Smooth muscle cell (in vitro differentiated cells): Measurements from ENCODE around the gene RBL2. TPM values are rescaled to one million over a fixed set of nuclear protein-coding genes. Genes with fewer than 3 reads are reported as not detected.

ENCODE experiments used
- DNase-seq: peaks from one replicate; lab custom pipeline; 2025; ENCODE audit not compliant: unreplicated experiment; lab: John Stamatoyannopoulos, UW
- H2AFZ ChIP-seq: fragments of 200-600 bp; sonication (generic); 2 replicates; pipeline ENCODE4 v1.6.0; 2016; ENCODE audit warnings: antibody characterized with exemption, low read depth, mild to moderate bottlenecking
- H3F3A ChIP-seq: fragments of 200-600 bp; sonication (generic); 2 replicates; pipeline ENCODE4 v1.6.0; 2017; ENCODE audit warnings: antibody characterized with exemption, low read depth
- H3K27ac ChIP-seq: fragments of 200-600 bp; sonication (generic); 2 replicates; pipeline ENCODE4 v1.5.1; 2016; ENCODE audit warnings: low read depth, mild to moderate bottlenecking
- H3K27me3 ChIP-seq: fragments of 200-600 bp; sonication (generic); 2 replicates; pipeline ENCODE4 v1.6.1; 2016; ENCODE audit warnings: low read depth, mild to moderate bottlenecking
- H3K36me3 ChIP-seq: fragments of 200-600 bp; sonication (generic); 2 replicates; pipeline ENCODE4 v1.5.1; 2016; ENCODE audit warnings: low read depth
- H3K4me1 ChIP-seq: fragments of 200-600 bp; sonication (generic); 2 replicates; pipeline ENCODE4 v1.5.1; 2016; ENCODE audit warnings: low read depth
- H3K4me2 ChIP-seq: fragments of 200-600 bp; sonication (generic); 2 replicates; pipeline ENCODE4 v1.6.0; 2016; ENCODE audit warnings: mild to moderate bottlenecking
- H3K4me3 ChIP-seq: fragments of 200-600 bp; sonication (generic); 2 replicates; pipeline ENCODE4 v1.5.1; 2016; ENCODE audit warnings: mild to moderate bottlenecking
- H3K79me2 ChIP-seq: fragments of 200-600 bp; sonication (generic); 2 replicates; pipeline ENCODE4 v1.6.0; 2016; ENCODE audit warnings: low read depth, mild to moderate bottlenecking
- H3K9ac ChIP-seq: fragments of 200-600 bp; sonication (generic); 2 replicates; pipeline ENCODE4 v1.6.0; 2016; ENCODE audit warnings: low read depth
- H3K9me3 ChIP-seq: fragments of 200-600 bp; sonication (generic); replicated peaks from 2 replicates; pipeline ENCODE4 v1.5.1; 2016; ENCODE audit warnings: low read depth
- H4K20me1 ChIP-seq: fragments of 200-600 bp; sonication (generic); 2 replicates; pipeline ENCODE4 v1.6.0; 2016; ENCODE audit warnings: low read depth
- WGBS: methylation state at CpG from one replicate; pipeline ENCODE4 v1.1.7; 2016; ENCODE audit warnings: low lambda C conversion rate; 5-methylcytosine and 5-hydroxymethylcytosine counted together
- polyA plus RNA-seq: library from polyadenylated mRNA; unstranded; fragments of >200 nt; fragmentation: Nextera tagmentation; extraction: Ambion mirVana; gene quantifications from 2 replicates; pipeline ENCODE4 v1.2.1, GENCODE V29; 2016
- total RNA-seq: library from RNA; depleted of rRNA; stranded (reverse); fragments of >200 nt; gene quantifications from 2 replicates; pipeline ENCODE4 v1.2.3, GENCODE V29; 2014
- TF ChIP-seq, protein P1 (sequence below): fragments of 200-600 bp; sonication (generic); IDR thresholded peaks from 2 replicates; pipeline ENCODE4 v1.5.1; 2017; ENCODE audit warnings: borderline replicate concordance, mild to moderate bottlenecking, antibody characterized with exemption; ENCODE audit not compliant: insufficient read depth, poor library complexity, severe bottlenecking

Gene RBL2
- total and polyA plus RNA-seq, 2 experiments from 2014 or later = 21.0 to 42.7 TPM

DNA sequence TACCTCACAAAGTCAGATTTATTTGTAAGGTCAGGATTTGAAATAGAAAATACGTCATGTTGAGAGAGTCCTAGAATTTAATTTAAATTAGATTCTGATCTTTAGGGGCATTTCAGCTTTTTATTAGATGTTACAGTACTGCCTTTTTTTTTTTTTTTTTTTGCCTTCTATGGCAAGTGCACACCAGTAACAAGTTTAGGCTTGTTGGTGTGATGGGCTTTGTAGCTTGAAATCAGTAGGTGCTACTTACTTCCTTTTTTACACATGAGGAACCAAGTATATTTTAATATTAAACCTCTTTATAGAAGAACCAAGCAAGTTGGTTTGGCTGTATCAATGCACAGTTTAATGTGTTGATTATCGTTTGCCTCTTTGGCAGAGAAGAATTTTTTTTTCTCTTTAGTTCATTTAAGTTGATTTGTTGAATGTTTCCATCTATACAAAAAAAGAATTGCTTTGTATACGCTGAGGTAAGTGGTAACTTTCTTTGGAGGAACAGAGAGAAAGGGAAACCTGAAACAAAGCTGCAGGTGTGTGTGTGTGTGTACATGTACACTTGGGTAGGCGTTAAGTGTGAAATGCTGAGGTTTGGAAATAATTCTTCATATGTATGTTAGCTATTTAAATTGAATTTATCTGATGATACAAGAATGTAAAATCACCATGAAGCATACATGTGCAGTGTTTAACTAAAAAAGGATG lies 15.7 kb downstream of the RBL2 start:
- no peak overlapping the region for H3K4me2 ChIP-seq
- no peak for DNase-seq
- no peak overlapping the region for H2AFZ ChIP-seq
- no peaks in the 10 kb centered on the region for H4K20me1 ChIP-seq
- WGBS = 96% methylated on average over 4 of the region's 4 CpGs
- H3F3A ChIP-seq = no peaks in the 10 kb centered on the region
- H3K4me3 ChIP-seq = no peak overlapping the region
- H3K9ac ChIP-seq = no peak overlapping the region
- no peaks in the 10 kb centered on the region for H3K27me3 ChIP-seq
- no peak overlapping the region for H3K27ac ChIP-seq
- peaks cover 6% of the 10 kb centered on the region for H3K36me3 ChIP-seq
- TF ChIP-seq, protein P1, sequence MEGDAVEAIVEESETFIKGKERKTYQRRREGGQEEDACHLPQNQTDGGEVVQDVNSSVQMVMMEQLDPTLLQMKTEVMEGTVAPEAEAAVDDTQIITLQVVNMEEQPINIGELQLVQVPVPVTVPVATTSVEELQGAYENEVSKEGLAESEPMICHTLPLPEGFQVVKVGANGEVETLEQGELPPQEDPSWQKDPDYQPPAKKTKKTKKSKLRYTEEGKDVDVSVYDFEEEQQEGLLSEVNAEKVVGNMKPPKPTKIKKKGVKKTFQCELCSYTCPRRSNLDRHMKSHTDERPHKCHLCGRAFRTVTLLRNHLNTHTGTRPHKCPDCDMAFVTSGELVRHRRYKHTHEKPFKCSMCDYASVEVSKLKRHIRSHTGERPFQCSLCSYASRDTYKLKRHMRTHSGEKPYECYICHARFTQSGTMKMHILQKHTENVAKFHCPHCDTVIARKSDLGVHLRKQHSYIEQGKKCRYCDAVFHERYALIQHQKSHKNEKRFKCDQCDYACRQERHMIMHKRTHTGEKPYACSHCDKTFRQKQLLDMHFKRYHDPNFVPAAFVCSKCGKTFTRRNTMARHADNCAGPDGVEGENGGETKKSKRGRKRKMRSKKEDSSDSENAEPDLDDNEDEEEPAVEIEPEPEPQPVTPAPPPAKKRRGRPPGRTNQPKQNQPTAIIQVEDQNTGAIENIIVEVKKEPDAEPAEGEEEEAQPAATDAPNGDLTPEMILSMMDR = no peak
- no peaks in the 10 kb centered on the region for H3K4me1 ChIP-seq
- no peaks in the 10 kb centered on the region for H3K79me2 ChIP-seq
- H3K9me3 ChIP-seq = no peaks in the 10 kb centered on the region

GRCh38 chr16:53453928-53454327 lies 19.7 kb downstream of the RBL2 start:
- WGBS = 97% methylated on average over 5 of the region's 5 CpGs
- H3K9me3 ChIP-seq = no peaks in the 10 kb centered on the region
- no peak overlapping the region for H3K4me3 ChIP-seq
- H3K79me2 ChIP-seq = no peaks in the 10 kb centered on the region
- H3K27me3 ChIP-seq = no peaks in the 10 kb centered on the region
- no peaks in the 10 kb centered on the region for H4K20me1 ChIP-seq
- no peak overlapping the region for H2AFZ ChIP-seq
- no peak for DNase-seq
- H3F3A ChIP-seq = no peaks in the 10 kb centered on the region
- TF ChIP-seq, protein P1 = no peak
- no peak overlapping the region for H3K27ac ChIP-seq
- H3K36me3 ChIP-seq = peaks cover 6% of the 10 kb centered on the region
- H3K9ac ChIP-seq = no peak overlapping the region
- no peaks in the 10 kb centered on the region for H3K4me1 ChIP-seq
- H3K4me2 ChIP-seq = no peak overlapping the region

- H3K27me3 ChIP-seq = no peaks in the 10 kb centered on the region
- peaks cover 6% of the 10 kb centered on the region for H3K36me3 ChIP-seq
- DNase-seq = no peak
- TF ChIP-seq, protein P1 = no peak
- no peaks in the 10 kb centered on the region for H3K9me3 ChIP-seq
- WGBS = 98% methylated on average over 2 of the region's 2 CpGs
- H3K4me3 ChIP-seq = no peak overlapping the region
- no peaks in the 10 kb centered on the region for H3K4me1 ChIP-seq
- no peaks in the 10 kb centered on the region for H4K20me1 ChIP-seq
- H2AFZ ChIP-seq = no peak overlapping the region
- no peaks in the 10 kb centered on the region for H3F3A ChIP-seq
- no peaks in the 10 kb centered on the region for H3K79me2 ChIP-seq
- H3K9ac ChIP-seq = no peak overlapping the region
- no peak overlapping the region for H3K4me2 ChIP-seq
- H3K27ac ChIP-seq = no peak overlapping the region
These were observed 22.4 kb downstream of the RBL2 start for GRCh38 chr16:53456625-53457024.

GRCh38 chr16:53457670-53458069 lies 23.4 kb downstream of the RBL2 start:
- Histone ChIP-seq H3F3A (no peaks in the 10 kb centered on the region), H3K27me3 (no peaks in the 10 kb centered on the region), H3K4me3 (no peak overlapping the region), H3K27ac (no peak overlapping the region), H4K20me1 (no peaks in the 10 kb centered on the region), H3K4me2 (no peak overlapping the region), H3K79me2 (no peaks in the 10 kb centered on the region), H2AFZ (no peak overlapping the region), H3K36me3 (peaks cover 6% of the 10 kb centered on the region), H3K9ac (no peak overlapping the region), H3K9me3 (no peaks in the 10 kb centered on the region), H3K4me1 (no peaks in the 10 kb centered on the region)
- WGBS = 95% methylated on average over 2 of the region's 2 CpGs
- TF ChIP-seq, protein P1 = no peak
- no peak for DNase-seq
